Type B pancreatic cell (in vitro differentiated cells): ENCODE results near the gene HLA-DMA. TPM values are rescaled to one million over a fixed set of nuclear protein-coding genes. Genes with fewer than 3 reads are reported as not detected.

ENCODE experiments used
- DNase-seq: peaks from one replicate; pipeline ENCODE4 v3.0.0; 2021; ENCODE audit warnings: mixed read lengths; ENCODE audit not compliant: unreplicated experiment; ENCODE audit errors: extremely low spot score
- H3K27ac Mint-ChIP-seq: 2 replicates; pipeline ENCODE4 v1.8.0; 2021; ENCODE audit warnings: mild to moderate bottlenecking, mixed read lengths
- H3K27me3 Mint-ChIP-seq: 2 replicates; pipeline ENCODE4 v1.8.0; 2021; ENCODE audit warnings: mixed read lengths
- H3K36me3 Mint-ChIP-seq: 2 replicates; pipeline ENCODE4 v1.8.0; 2021; ENCODE audit warnings: mixed read lengths
- H3K4me1 Mint-ChIP-seq: one replicate; pipeline ENCODE4 v1.8.0; 2021; ENCODE audit warnings: mixed read lengths; ENCODE audit not compliant: unreplicated experiment
- H3K4me3 Mint-ChIP-seq: 2 replicates; pipeline ENCODE4 v1.8.0; 2021; ENCODE audit warnings: mild to moderate bottlenecking, mixed read lengths
- H3K9me3 Mint-ChIP-seq: 2 replicates; pipeline ENCODE4 v1.8.0; 2021; ENCODE audit warnings: mixed read lengths
- CTCF ChIP-seq: fragments of 200-600 bp; sonication (generic); conservative IDR thresholded peaks from 2 replicates; pipeline ENCODE4 v1.5.0; 2021; ENCODE audit warnings: antibody characterized with exemption, mild to moderate bottlenecking
- total RNA-seq: library from RNA; stranded (reverse); gene quantifications from 2 replicates; pipeline ENCODE4 v1.2.1, GENCODE V29; 2021; ENCODE audit warnings: low replicate concordance

The HLA-DMA gene
- total RNA-seq, 1 donor from 2014 or later = 1.5 TPM

DNA sequence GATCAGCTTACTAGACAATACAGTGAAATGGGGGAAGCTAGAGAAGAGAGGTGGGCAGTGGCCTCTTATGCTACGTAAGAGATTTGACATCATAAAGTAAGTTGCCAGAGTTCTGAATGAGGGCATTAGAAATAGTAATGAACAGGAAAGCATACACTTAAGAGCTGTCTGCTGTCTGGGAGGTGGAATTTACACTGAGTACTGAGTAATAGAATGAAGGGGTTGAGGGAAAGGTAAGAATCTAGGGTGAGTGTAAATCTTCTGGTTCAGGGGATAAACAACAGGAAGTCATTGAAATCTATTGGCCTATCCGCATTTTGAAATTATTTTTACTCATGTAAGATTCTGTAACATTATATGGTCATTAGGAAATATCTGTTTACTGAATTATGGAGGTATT lies 47.8 kb downstream of the HLA-DMA start:
- H3K9me3 Mint-ChIP-seq = no peaks in the 10 kb centered on the region

GRCh38 chr6:32903952-32904351 lies 48.9 kb downstream of the HLA-DMA start:
- Mint-ChIP-seq H3K9me3 (no peaks in the 10 kb centered on the region), H3K27ac (no peak overlapping the region), H3K36me3 (peaks cover 3% of the 10 kb centered on the region), H3K27me3 (no peaks in the 10 kb centered on the region), H3K4me3 (no peak overlapping the region), H3K4me1 (no peaks in the 10 kb centered on the region)
- no peak for DNase-seq
- TF ChIP-seq CTCF = no peak

More for the DNA sequence above, 47.8 kb downstream of the HLA-DMA start:
- no peaks in the 10 kb centered on the region for H3K27me3 Mint-ChIP-seq
- TF ChIP-seq CTCF = no peak
- DNase-seq = no peak
- peaks cover 3% of the 10 kb centered on the region for H3K36me3 Mint-ChIP-seq
- no peak overlapping the region for H3K4me3 Mint-ChIP-seq
- H3K27ac Mint-ChIP-seq = no peak overlapping the region
- no peaks in the 10 kb centered on the region for H3K4me1 Mint-ChIP-seq

Other genes starting within 250 kb of the HLA-DMA start
- gene HLA-DQA2, start 211.7 kb downstream of the HLA-DMA start, total RNA-seq = not detected in 2 replicates
- gene HLA-DQB2, start 189.6 kb downstream of the HLA-DMA start, total RNA-seq = not detected in 2 replicates
- 0.88 TPM in 1 of 2 replicates, not detected in the other for gene HLA-DOB, start 136.1 kb downstream of the HLA-DMA start, total RNA-seq
- gene TAP2, start 114.4 kb downstream of the HLA-DMA start, total RNA-seq = 22.0 and 49.7 TPM in 2 replicates
- 17.3 and 36.8 TPM in 2 replicates for gene PSMB8, start 109.0 kb downstream of the HLA-DMA start, total RNA-seq
- gene TAP1, start 99.4 kb downstream of the HLA-DMA start, total RNA-seq = 16.7 and 38.4 TPM in 2 replicates
- 5.7 and 16.9 TPM in 2 replicates for gene PSMB9, start 98.9 kb downstream of the HLA-DMA start, total RNA-seq
- gene HLA-DMB, start 12.1 kb downstream of the HLA-DMA start, total RNA-seq = 0.43 and 0.80 TPM in 2 replicates
- gene BRD2, start 15.5 kb upstream of the HLA-DMA start, total RNA-seq = 212 and 241 TPM in 2 replicates
- 0.52 and 2.5 TPM in 2 replicates for gene HLA-DOA, start 56.5 kb upstream of the HLA-DMA start, total RNA-seq
- gene HLA-DPA1, start 120.6 kb upstream of the HLA-DMA start, total RNA-seq = 1.3 and 2.6 TPM in 2 replicates
- gene HLA-DPB1, start 122.9 kb upstream of the HLA-DMA start, total RNA-seq = 10.9 and 27.3 TPM in 2 replicates
- gene COL11A2, start 239.4 kb upstream of the HLA-DMA start, total RNA-seq = 1.3 and 11.9 TPM in 2 replicates
- gene RXRB, start 247.6 kb upstream of the HLA-DMA start, total RNA-seq = 49.2 and 61.9 TPM in 2 replicates
- gene SLC39A7, start 247.8 kb upstream of the HLA-DMA start, total RNA-seq = 147 and 202 TPM in 2 replicates